Heart left ventricle (tissue), 13 donors: ENCODE results near the gene MBD3L1.

Source experiments
- CTCF ChIP-seq, 12 donors: fragments of 200-600 bp; sonication (generic) in 4 of 12; IDR thresholded peaks; one replicate each; pipeline versions ENCODE4 v1.5.0 to v1.8.0; 2018 to 2022; ENCODE audit warnings: antibody characterized with exemption in 12 of 12, mild to moderate bottlenecking in 5 of 12
- POLR2A ChIP-seq, 2 donors: fragments of 450-650 bp; IDR thresholded peaks; one replicate each; pipeline ENCODE4 v1.6.1; 2017; ENCODE audit warnings: antibody characterized with exemption in 2 of 2, mild to moderate bottlenecking in 2 of 2, moderate library complexity in 2 of 2
- donor health status: ischemic (EF 13 %, LVEDD 7.1; RV severe dilation, severe dysfunction).
- donor health status: DM: no; HTN: yes; CAD: no.
- donor health status: DM: no; HTN: no; CAD: no.
- donor health status: ischemic (EF 25% LVEDD 6.9; RV normal size, moderate dysfunction).
- donor health status: ischemic (EF 25% LVEDD 5.7; RV mildly dilated, moderate dysfunction).
- donor health status: ischemic (EF 35%, LVEDD 5.7; RV mildly dilated, moderate dysfunction).
- donor health status: nonischemic (EF 11% LVEDD 7.7; RV severe dilation, severe dysfunction).
- donor health status: DM: yes; HTN: yes; CAD: no.
- donor health status: PGD.
- donor health status: ischemic (EF 29% LVEDD 5.4; RV normal size, mild dysfunction).
- donor health status: nonischemic (EF 23%, LVEDD 6.1; RV moderate dilation, normal function).

DNA sequence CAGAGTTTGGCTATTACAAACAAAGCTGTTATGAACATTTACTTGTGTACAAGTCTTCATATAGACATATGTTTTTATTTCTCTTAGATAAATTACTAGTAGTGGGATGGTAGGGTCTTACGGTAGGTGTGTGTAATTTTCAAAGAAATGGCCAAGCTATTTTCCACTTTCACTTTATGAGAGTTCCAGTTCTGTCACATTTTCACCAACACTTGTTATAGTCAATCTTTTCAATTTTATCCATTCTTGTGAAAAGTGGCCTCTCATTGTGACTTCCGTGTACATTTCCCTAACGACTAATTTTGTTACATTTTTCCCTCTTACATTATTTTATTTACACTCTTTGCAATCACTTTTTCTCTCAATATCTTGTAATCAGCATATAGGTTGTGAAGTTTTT is 18.3 kb downstream of the MBD3L1 start:
- TF ChIP-seq CTCF (IDR thresholded peaks at IDR 0.05) (no peak), POLR2A (IDR thresholded peaks at IDR 0.05) (no peak)
